Measurements from ENCODE around the gene SMIM36.

DNA sequence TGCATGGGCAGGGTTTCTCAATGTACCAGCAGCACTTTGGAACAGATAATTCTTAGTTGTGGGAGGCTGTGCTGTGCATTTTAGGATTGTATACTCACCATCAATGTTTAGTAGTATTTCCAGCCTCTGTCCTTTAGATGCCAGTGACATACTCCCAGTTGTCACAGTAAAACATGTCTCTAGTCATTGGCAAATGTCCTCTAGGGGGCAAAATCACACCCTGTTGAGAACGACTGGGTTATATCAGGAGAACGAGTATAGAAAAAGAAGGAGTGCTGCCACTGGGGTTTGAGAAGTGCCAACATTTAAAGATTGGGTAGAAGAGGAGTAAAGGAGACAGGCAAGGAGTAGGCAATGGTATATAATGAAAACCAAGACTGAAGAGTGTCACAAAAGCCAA is 37.9 kb upstream of the SMIM36 start:
- TF ChIP-seq CREB1 (IDR thresholded peaks at IDR 0.05; ENCODE audit: low read depth), result no peak
- TF ChIP-seq FOXM1 (IDR thresholded peaks at IDR 0.05; ENCODE audit: borderline replicate concordance, low read depth), result no peak
- no peak for TF ChIP-seq REST (IDR thresholded peaks at IDR 0.05; ENCODE audit: low read depth)
- TF ChIP-seq TAF1 (IDR thresholded peaks at IDR 0.05; ENCODE audit: low read depth), result no peak
- no peak for TF ChIP-seq EGR1 (IDR thresholded peaks at IDR 0.05)
